ENCODE measurements around the gene CCDC126. TPM values are rescaled to one million over a fixed set of nuclear protein-coding genes. Genes with fewer than 3 reads are reported as not detected.

Gene CCDC126
- total and polyA plus RNA-seq, 2 of the 8 experiments (the other 6 are each of a cell fraction or from before 2014, with no cell fraction given): 1.4 to 5.3 TPM

- Histone ChIP-seq H2BK12ac (ENCODE audit: low read depth, low read length) (no peak overlapping the region), H3K9me3 (ENCODE audit: insufficient read depth in 2 of 2, low read depth in 1 of 2, low read length in 1 of 2) (no peaks in the 10 kb centered on the region), H3K79me1 (ENCODE audit: low read depth, low read length) (no peaks in the 10 kb centered on the region), H3K4me1 (replicated peaks in 1 of 4; ENCODE audit: control insufficient read depth in 3 of 4, insufficient read depth in 4 of 4, low read length in 3 of 4) (no peaks in the 10 kb centered on the region), H3K4ac (replicated peaks; ENCODE audit: insufficient read length, low read depth, low read length) (no peak overlapping the region), H2AFZ (ENCODE audit: low read length) (no peak overlapping the region), H4K91ac (replicated peaks; ENCODE audit: insufficient read length, low read length) (no peak overlapping the region), H3K4me3 (ENCODE audit: extremely low read depth in 1 of 4, insufficient read depth in 2 of 4, low read depth in 3 of 4, low read length in 4 of 4) (no peak overlapping the region), H2BK15ac (ENCODE audit: low read length) (no peak overlapping the region), H2AK5ac (ENCODE audit: low read depth, low read length) (no peak overlapping the region), H2BK20ac (ENCODE audit: low read length) (no peak overlapping the region), H2BK5ac (ENCODE audit: low read depth, low read length) (no peak overlapping the region), H3K4me2 (ENCODE audit: insufficient read depth in 1 of 2, low read depth in 2 of 2, low read length in 2 of 2) (no peak overlapping the region), H3K23ac (ENCODE audit: insufficient read length) (no peak overlapping the region), H3K23me2 (ENCODE audit: low read depth, low read length) (no peaks in the 10 kb centered on the region), H3K79me2 (ENCODE audit: control insufficient read depth in 1 of 2, insufficient read depth in 2 of 2, low read length in 2 of 2) (no peaks in the 10 kb centered on the region), H3K56ac (replicated peaks; ENCODE audit: insufficient read length, low read depth, low read length) (no peak overlapping the region), H3K18ac (ENCODE audit: extremely low read depth, low read length) (no peak overlapping the region), H3K27me3 (replicated peaks in 1 of 4; ENCODE audit: control insufficient read depth in 3 of 4, extremely low read depth in 1 of 4, insufficient read depth in 3 of 4, low read length in 3 of 4) (no peaks in the 10 kb centered on the region), H3K9ac (replicated peaks in 1 of 4; ENCODE audit: extremely low read depth in 1 of 4, low read depth in 3 of 4, low read length in 3 of 4) (no peak overlapping the region), H2BK120ac (replicated peaks; ENCODE audit: low read depth, low read length) (no peak overlapping the region), H4K20me1 (replicated peaks in 1 of 2; ENCODE audit: control insufficient read depth in 1 of 2, insufficient read depth in 2 of 2, low read length in 2 of 2) (no peaks in the 10 kb centered on the region), H4K8ac (ENCODE audit: extremely low read depth, insufficient read depth, low read length) (no peak overlapping the region), H4K5ac (ENCODE audit: insufficient read length, low read depth, low read length) (no peak overlapping the region), H3K36me3 (ENCODE audit: control insufficient read depth in 2 of 4, insufficient read depth in 4 of 4, low read length in 3 of 4) (no peaks in the 10 kb centered on the region), H3K27ac (ENCODE audit: low read depth, low read length) (no peak overlapping the region), H3K14ac (ENCODE audit: insufficient read length) (no peak overlapping the region)
- WGBS, 2 experiments (ENCODE audit: extremely low coverage in 1 of 2, insufficient coverage in 1 of 2, insufficient read length in 1 of 2, insufficient replicate concordance in 2 of 2, low coverage in 1 of 2, low lambda C conversion rate in 2 of 2, missing lambda C conversion rate in 1 of 2): 78% methylated on average over 3 of the region's 3 CpGs; no CpG with 5 or more reads in 1 of the 2 experiments
- no peak for FAIRE-seq
- ChIA-PET POLR2A (ENCODE audit: partially characterized antibody) (interaction anchor here (1.0 to 1.3 kb wide), 3 partner anchors 9 to 10 kb away, joined by 4 to 5 read pairs (median 4); no protein-coding TSS in a partner anchor), CTCF (ENCODE audit: partially characterized antibody) (interaction anchor here (0.9 to 2.5 kb wide), 5 partner anchors 9 to 71 kb away, joined by 3 to 8 read pairs (median 4); no protein-coding TSS in a partner anchor)
- no peak for DNase-seq (ENCODE audit: low read depth in 1 of 2, low spot score in 2 of 2)
- no peak for TF ChIP-seq E2F6 (IDR thresholded peaks at IDR 0.05)
- no peak for TF ChIP-seq CBX8 (IDR thresholded peaks at IDR 0.05; ENCODE audit: borderline replicate concordance, low read depth, low read length)
- no peak for TF ChIP-seq SRF (IDR thresholded peaks at IDR 0.05; ENCODE audit: low read depth, low read length)
- no peak for TF ChIP-seq TEAD4 (IDR thresholded peaks at IDR 0.05; ENCODE audit: low read depth, low read length)
- no peak for TF ChIP-seq SP1 (IDR thresholded peaks at IDR 0.05; ENCODE audit: low read depth, low read length)
- no peak for TF ChIP-seq TAF1 (IDR thresholded peaks at IDR 0.05; ENCODE audit: low read depth, low read length)
- TF ChIP-seq RXRA (IDR thresholded peaks at IDR 0.05; ENCODE audit: insufficient read depth, low read depth, low read length): no peak
- TF ChIP-seq TBP (IDR thresholded peaks at IDR 0.05; ENCODE audit: low read depth, low read length): no peak
- no peak for TF ChIP-seq ATF3 (IDR thresholded peaks at IDR 0.05; ENCODE audit: insufficient read depth, low read depth, low read length)
- TF ChIP-seq SUZ12 (IDR thresholded peaks at IDR 0.05; ENCODE audit: low read length): no peak
- TF ChIP-seq SAP30 (IDR thresholded peaks at IDR 0.05; ENCODE audit: insufficient read depth, insufficient replicate concordance, low read length): no peak
- no peak for TF ChIP-seq JUN (IDR thresholded peaks at IDR 0.05; ENCODE audit: low read depth, low read length)
- TF ChIP-seq JUND (IDR thresholded peaks at IDR 0.05; ENCODE audit: low read length): no peak
Measured at GRCh38 chr7:23672033-23672432, 74.9 kb downstream of the CCDC126 start.
